Ascending aorta (tissue), 2 donors: ENCODE results near the gene SKAP1. TPM values are rescaled to one million over a fixed set of nuclear protein-coding genes. Genes with fewer than 3 reads are reported as not detected.
"Not testable (repeated sequence)": the region's sequence is repeated elsewhere in the genome, so short reads cannot be mapped to it uniquely, and the experiment has no call there.

Experiments
- DNase-seq, 2 donors: peaks; one replicate each; pipeline ENCODE4 v3.0.0-alpha.2; 2019; ENCODE audit warnings: low spot score in 2 of 2
- H3K27ac ChIP-seq, 2 donors: fragments of 200-600 bp; sonication (generic); one replicate each; pipeline ENCODE4 v1.5.1; 2016 to 2017; ENCODE audit warnings: mild to moderate bottlenecking in 1 of 2
- H3K27me3 ChIP-seq: fragments of 200-600 bp; sonication (generic); one replicate; pipeline ENCODE4 v1.5.1; 2017
- H3K36me3 ChIP-seq, 2 donors: fragments of 200-600 bp; sonication (generic); one replicate each; pipeline ENCODE4 v1.5.1; 2016
- H3K4me1 ChIP-seq, 2 donors: fragments of 200-600 bp; sonication (generic); one replicate each; pipeline ENCODE4 v1.5.1; 2016 to 2017; ENCODE audit warnings: mild to moderate bottlenecking in 1 of 2
- H3K4me3 ChIP-seq, 2 donors: fragments of 200-600 bp; sonication (generic); one replicate each; pipeline ENCODE4 v1.5.1; 2016 to 2017; ENCODE audit warnings: mild to moderate bottlenecking in 1 of 2
- H3K9me3 ChIP-seq, 2 donors: fragments of 200-600 bp; sonication (generic); one replicate each; pipeline ENCODE4 v1.5.1; 2016
- CTCF ChIP-seq, 3 experiments: fragments of 200-600 bp in 2 of 3; fragments of 450-650 bp in 1 of 3; sonication (generic) in 2 of 3; IDR thresholded peaks; one replicate each; pipeline ENCODE4 v1.5.1; 2016 to 2019; ENCODE audit warnings: antibody characterized with exemption in 3 of 3, mild to moderate bottlenecking in 1 of 3, moderate library complexity in 1 of 3
- intact Hi-C: fragments of 100-400 bp; cut with DNase I; formaldehyde crosslinking; loops from one replicate; pipeline ENCODE4 v1.15.1; 2023
- total RNA-seq: library from RNA; depleted of rRNA; stranded (reverse); fragments of >200 nt; gene quantifications from one replicate; pipeline ENCODE4 v1.1.0, GENCODE V29; 2016

SKAP1 gene
- total RNA-seq, 1 donor from 2014 or later: not detected

DNA sequence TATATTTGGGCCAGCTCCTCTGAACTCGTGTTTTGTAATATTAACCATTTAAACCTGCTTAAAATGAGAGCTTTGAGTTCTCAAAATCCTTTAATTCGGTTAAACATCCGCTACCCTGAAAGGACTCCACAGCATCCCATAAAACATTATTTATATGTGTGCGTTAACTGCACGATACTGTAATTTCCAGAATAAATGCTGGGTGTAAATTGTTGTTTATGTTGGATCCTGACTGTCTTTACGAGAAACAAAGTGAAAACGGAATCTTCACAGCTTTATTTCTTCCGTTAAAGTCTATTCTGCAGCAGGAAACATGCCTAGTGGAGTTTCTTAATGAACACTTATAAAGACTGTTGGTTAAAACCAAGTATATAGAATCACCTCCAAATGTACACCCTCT is 179.1 kb downstream of the SKAP1 start:
- H3K4me1 ChIP-seq: no peaks in the 10 kb centered on the region
- intact Hi-C loops: no loop called here
- TF ChIP-seq CTCF (IDR thresholded peaks at IDR 0.05): no peak

DNA sequence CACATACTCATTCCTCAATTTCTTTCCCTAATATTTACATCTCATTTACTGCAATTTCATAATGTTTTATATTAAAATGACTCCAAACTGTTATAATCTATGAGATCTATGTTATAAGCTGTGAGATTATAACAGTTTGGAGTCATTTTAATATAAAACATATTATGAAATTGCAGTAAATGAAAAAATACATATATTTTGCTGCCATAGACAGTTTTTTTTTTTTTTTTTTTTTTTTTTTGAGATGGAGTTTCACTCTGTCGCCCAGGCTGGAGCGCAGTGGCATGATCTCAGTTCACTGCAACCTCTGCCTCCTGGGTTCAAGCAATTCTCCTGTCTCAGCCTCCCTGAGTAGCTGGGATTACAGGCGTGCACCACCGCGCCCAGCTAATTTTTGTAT is 180.0 kb downstream of the SKAP1 start:
- intact Hi-C loops, DNase-seq, H3K4me3 ChIP-seq, H3K9me3 ChIP-seq, H3K36me3 ChIP-seq, H3K4me1 ChIP-seq, H3K27ac ChIP-seq, H3K27me3 ChIP-seq: not testable (repeated sequence)

More for the DNA sequence above, 179.1 kb downstream of the SKAP1 start:
- H3K36me3 ChIP-seq: no peaks in the 10 kb centered on the region
- no peak for DNase-seq
- no peaks in the 10 kb centered on the region for H3K9me3 ChIP-seq
- H3K27ac ChIP-seq: no peak overlapping the region
- no peaks in the 10 kb centered on the region for H3K27me3 ChIP-seq
- no peak overlapping the region for H3K4me3 ChIP-seq

DNA sequence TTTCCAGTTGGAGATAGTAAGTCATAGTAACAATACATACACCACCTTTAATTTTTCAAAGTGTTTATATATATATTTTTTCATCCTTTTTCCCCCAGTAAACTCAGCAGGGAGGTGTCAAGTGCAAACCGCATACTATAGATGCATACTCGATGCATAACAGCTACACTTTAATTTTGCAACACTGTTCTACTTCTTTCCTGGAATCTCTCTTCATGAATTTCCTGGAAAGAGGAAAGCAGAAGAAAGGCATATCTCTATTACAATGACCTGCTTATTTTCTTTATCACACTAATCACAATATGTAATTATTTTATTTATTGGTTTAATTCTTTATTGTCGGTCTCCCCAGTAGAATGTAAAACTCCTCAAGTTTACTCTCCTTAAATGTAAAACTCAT is 182.4 kb downstream of the SKAP1 start:
- no peak overlapping the region for H3K27ac ChIP-seq
- intact Hi-C loops: no loop called here
- TF ChIP-seq CTCF (IDR thresholded peaks at IDR 0.05): no peak
- no peak for DNase-seq
- no peaks in the 10 kb centered on the region for H3K9me3 ChIP-seq
- no peak overlapping the region for H3K4me3 ChIP-seq
- H3K27me3 ChIP-seq: no peaks in the 10 kb centered on the region
- H3K4me1 ChIP-seq: no peaks in the 10 kb centered on the region
- no peaks in the 10 kb centered on the region for H3K36me3 ChIP-seq

DNA sequence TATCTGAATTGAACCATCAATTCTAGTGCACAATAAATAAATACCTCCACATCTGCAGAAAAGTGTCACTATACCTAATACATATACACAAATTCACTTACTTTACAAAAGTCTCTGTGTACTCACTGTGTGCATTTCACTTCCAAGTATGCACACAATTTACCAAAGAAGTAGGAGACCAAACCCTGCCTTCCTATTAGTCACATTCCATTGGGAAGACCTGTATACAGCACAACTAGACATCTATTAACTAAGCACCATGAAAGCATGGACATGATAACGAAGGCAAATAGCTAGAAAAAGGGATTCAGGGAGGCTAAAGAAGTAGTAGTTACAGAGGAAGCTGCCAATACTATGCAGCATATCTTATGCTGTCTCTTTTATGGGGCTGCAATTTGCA is 183.0 kb downstream of the SKAP1 start:
- TF ChIP-seq CTCF (IDR thresholded peaks at IDR 0.05): no peak
- Histone ChIP-seq H3K9me3 (no peaks in the 10 kb centered on the region), H3K27ac (no peak overlapping the region), H3K4me1 (no peaks in the 10 kb centered on the region), H3K36me3 (no peaks in the 10 kb centered on the region), H3K4me3 (no peak overlapping the region), H3K27me3 (no peaks in the 10 kb centered on the region)
- DNase-seq: no peak
- intact Hi-C loops: no loop called here

DNA sequence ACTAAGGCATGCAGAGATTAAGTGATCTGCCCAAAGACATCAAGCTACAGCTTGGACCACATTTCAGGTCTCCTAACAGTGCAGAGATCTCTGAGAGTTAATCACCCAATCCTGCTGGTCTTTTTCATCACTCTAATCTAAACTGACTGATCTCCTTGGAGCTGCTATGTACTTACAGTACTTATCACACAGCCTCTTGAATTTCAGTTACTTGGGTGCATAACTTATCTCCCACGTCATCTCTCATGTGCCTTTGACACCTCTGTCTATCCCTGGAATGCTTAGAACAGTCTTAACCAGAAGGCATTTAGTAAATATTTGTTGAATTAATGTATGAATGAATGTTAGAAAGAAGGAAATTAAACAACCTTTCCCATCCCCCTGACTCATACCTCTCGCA is 183.4 kb downstream of the SKAP1 start:
- no peak for TF ChIP-seq CTCF (IDR thresholded peaks at IDR 0.05)
- Histone ChIP-seq H3K36me3 (no peaks in the 10 kb centered on the region), H3K9me3 (no peaks in the 10 kb centered on the region), H3K27ac (no peak overlapping the region), H3K27me3 (no peaks in the 10 kb centered on the region), H3K4me1 (no peaks in the 10 kb centered on the region), H3K4me3 (no peak overlapping the region)
- intact Hi-C loops: no loop called here
- DNase-seq: no peak

GRCh38 chr17:48245465-48246033 is 184.5 kb downstream of the SKAP1 start:
- H3K4me3 ChIP-seq, DNase-seq, H3K4me1 ChIP-seq, H3K36me3 ChIP-seq, H3K27ac ChIP-seq, intact Hi-C loops, H3K27me3 ChIP-seq, H3K9me3 ChIP-seq: not testable (repeated sequence)

DNA sequence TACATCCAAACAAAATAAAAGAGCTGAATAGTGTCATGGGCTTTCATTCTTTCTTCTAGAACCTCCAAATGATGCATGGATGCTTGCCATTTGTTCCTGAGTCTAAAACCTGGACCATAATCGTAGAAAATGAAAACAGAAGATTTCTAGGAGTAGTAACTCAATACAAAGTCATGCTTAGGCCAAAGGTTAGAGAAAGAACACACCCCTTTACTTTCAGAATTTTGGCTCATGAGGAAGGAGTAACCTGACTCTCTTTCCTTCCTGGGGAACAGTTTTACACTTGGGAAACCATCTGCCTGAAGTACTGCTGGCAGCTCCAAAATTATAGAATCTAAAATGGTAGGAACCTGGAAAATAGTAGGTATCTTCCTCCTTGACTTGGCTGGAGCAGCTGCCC is 185.2 kb downstream of the SKAP1 start:
- Histone ChIP-seq H3K27me3 (no peaks in the 10 kb centered on the region), H3K4me3 (no peak overlapping the region), H3K9me3 (no peaks in the 10 kb centered on the region), H3K4me1 (no peaks in the 10 kb centered on the region), H3K36me3 (no peaks in the 10 kb centered on the region), H3K27ac (no peak overlapping the region)
- intact Hi-C loops: no loop called here
- TF ChIP-seq CTCF (IDR thresholded peaks at IDR 0.05): no peak
- DNase-seq: no peak
